GM19025 (cell line): ENCODE results near the gene TMPRSS11B.
"Not testable (repeated sequence)": the region's sequence is repeated elsewhere in the genome, so short reads cannot be mapped to it uniquely, and the experiment has no call there.

ENCODE experiments used
- ATAC-seq: cut with Tn5 transposase; IDR thresholded peaks from one replicate; pipeline ENCODE4 v1.9.1; 2021; ENCODE audit warnings: mild to moderate bottlenecking, low read depth, moderate library complexity; ENCODE audit not compliant: unreplicated experiment

The TMPRSS11B gene

DNA sequence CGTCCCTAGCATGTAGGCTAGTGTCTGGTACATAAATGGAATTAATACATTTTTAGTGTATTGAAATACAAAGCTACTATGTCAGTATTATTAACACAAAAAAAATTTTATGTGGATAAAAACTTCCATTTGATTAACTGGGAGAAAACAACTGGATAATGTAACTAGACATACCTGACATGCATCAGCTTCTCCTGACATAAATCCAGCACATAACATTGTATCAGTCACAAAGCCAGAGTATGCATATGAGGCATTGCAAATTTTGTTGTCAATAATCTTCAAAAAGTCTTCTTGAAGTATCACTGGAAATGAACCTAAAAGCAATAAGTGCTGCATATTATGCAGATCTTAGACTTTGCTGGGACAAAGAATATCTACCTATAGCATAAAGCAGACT is 16.9 kb downstream of the TMPRSS11B start:
- no peak for ATAC-seq

DNA sequence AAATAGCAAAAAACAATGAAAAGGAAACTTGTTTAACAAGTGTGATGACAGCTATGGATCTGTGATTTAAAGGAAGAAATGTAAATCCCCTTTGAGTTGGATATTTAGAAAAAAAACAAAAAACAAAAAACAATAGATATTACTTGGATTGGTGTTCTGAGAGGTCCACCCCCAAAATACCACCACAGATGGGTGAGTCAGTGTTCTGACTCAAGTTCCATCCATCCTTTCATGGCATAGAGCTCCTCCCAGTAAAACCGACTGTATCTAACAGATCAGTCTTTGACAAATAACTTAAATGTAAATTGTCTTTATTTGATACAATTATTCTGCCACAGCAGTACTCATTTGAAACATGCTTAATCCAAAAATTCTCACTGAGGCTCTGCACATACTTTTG is 27.4 kb downstream of the TMPRSS11B start:
- ATAC-seq, result no peak

DNA sequence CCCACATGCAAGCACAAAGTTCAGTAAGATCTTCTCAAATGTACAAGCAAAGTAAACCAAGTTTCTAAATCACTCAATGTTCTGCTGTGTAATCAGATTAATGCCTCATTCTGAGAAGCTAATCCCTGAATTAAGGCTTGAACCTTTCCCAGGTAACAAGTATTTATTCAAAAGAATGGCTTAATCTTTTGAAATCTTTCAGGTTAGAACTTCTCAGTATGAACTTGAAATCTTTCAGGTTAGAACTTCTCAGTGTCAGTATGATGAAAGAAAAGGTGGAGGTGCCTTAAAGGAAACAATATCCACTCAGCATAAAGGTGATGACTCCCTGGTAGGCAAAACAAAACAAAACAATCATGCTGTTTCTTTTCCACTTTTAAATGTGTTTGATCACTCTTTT is 29.0 kb downstream of the TMPRSS11B start:
- ATAC-seq, result no peak

GRCh38 chr4:68209003-68209402 is 36.5 kb downstream of the TMPRSS11B start:
- ATAC-seq, result no peak

- ATAC-seq, result not testable (repeated sequence)
These were observed 51.2 kb downstream of the TMPRSS11B start for GRCh38 chr4:68194305-68194704.

DNA sequence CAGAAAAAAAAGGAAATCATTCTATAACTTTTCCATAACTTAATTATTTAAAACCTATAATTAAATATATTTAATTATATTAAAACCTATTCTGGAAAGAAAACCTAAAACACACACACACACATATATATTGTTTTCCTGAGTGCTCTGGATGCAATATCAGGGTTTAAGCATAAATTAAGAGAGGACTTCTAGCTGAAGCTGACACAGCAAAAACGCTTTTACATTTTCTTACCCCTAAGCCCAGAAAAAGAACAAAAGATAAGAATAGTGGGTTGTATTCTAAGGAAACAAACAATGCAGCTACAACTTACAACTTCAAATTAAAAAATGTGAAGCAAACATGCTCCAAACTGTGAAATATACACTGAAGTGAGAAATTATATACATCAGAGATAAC is 52.3 kb downstream of the TMPRSS11B start:
- ATAC-seq, result no peak

DNA sequence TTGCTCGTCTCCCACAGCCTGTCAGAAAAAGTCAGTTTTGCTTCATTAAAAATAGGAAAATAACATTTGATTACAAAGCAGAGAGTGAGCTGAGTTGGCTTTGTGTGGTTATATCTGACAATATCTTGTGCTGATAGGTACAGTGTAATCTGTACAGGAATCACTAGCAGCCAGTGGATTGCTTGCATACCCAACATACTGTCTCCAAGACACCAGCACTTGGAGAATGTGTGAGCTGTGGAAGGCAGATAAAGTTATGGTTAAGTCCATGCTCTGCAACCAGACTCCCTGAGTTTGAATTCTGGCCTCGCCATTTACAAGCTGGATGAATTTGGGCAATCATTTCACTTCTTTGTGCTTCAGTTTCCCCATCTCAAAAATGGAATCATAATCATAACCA is 58.3 kb downstream of the TMPRSS11B start:
- no peak for ATAC-seq

DNA sequence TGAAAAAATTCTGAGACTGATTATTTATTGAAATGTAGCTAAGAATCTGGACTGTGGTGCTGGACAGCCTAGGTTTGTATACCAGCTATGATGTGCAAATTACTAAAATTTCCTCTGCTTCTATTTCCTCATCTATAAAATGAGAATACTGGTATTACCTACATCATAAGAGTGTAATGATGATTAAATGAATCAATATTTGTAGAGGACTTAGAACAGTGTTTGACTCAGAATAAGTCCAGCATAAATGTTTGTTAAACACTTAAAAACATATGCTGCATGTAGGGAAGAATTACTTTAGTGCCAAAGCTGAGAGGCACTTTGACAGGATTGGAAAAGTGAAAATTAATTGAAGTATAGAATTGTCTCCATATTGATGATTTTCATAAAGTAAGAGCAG is 60.6 kb downstream of the TMPRSS11B start:
- no peak for ATAC-seq

DNA sequence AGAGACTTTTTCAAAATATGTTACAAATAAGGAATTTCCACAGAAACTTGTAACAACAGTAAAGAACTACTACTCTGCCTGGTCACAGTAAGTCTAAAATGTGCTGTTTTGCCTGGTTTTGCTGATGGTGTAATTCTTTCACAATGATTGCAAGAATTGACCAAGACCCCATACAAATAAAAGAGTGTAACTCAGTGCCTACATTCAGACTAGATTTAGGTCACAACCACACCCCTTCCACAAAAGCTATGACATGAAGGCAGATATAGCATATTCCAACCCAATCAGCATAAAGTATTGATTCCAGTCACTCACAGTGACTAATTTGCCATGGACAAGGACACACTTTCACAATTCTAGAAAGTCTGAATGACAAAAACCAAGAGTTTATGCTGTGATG is 62.1 kb downstream of the TMPRSS11B start:
- ATAC-seq, result no peak

GRCh38 chr4:68182382-68182820 is 63.1 kb downstream of the TMPRSS11B start:
- ATAC-seq, result no peak

GRCh38 chr4:68180849-68181526 is 64.5 kb downstream of the TMPRSS11B start:
- ATAC-seq, result no peak

DNA sequence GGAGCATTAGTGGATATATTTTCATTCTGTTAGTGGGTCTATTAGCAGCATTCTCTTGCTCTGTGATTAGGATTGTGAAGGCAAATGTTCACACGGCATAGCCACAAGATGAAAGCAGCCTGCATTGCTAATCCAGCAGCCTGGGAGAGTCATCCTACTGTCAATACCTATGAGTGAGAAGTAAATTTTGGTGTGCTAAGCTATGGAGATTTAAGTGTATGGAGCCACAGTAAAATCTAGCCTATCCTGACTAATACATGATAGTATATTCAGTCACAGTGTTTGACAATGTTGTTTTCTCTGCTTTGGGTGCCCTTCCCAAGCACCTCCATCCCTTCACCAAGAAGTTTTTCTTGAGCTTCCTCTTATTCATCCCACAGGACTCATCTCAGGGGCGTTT is 68.6 kb downstream of the TMPRSS11B start:
- no peak for ATAC-seq
